HCT116 (cell line): ENCODE measurements around the gene DRC7. TPM values are rescaled to one million over a fixed set of nuclear protein-coding genes. Genes with fewer than 3 reads are reported as not detected.

ENCODE experiments used
- ATAC-seq: fragments of 200-7000 bp; cut with Tn5 transposase; 2 replicates; pipeline ENCODE4 v1.9.1; 2020; ENCODE audit warnings: mild to moderate bottlenecking, moderate library complexity
- BruUV-seq: library from RNA; stranded (reverse); fragments of 400-500 nt; replicated peaks from 2 replicates; lab custom pipeline; 2021; lab: Mats Ljungman, UMichigan
- CTCF ChIA-PET: fragments of 300-600 bp; sonication (Branson Sonifier 250); formaldehyde crosslinking; loops from one replicate; lab custom pipeline; 2021; ENCODE audit warnings: antibody characterized with exemption; lab: Charles Lee
- POLR2A ChIA-PET: fragments of 300-600, 350-600 bp; sonication (Branson Sonifier 250); formaldehyde crosslinking; loops from one replicate; lab custom pipeline; 2021; ENCODE audit warnings: antibody characterized with exemption; lab: Charles Lee
- RAD21 ChIA-PET, 2 experiments: fragments of 300-600 bp; sonication (Branson Sonifier 250); formaldehyde crosslinking; loops; one replicate each; lab custom pipeline; 2023; ENCODE audit warnings: low total read pairs in 2 of 2; ENCODE audit not compliant: uncharacterized antibody in 2 of 2, unreplicated experiment in 2 of 2, low non-redundant PET in 1 of 2; lab: Charles Lee
- DNase-seq: peaks from one replicate; pipeline ENCODE4 v3.0.0-alpha.2; 2010; ENCODE audit warnings: low read depth, low spot score
- H2AFZ ChIP-seq: fragments of 200-600 bp; shearing (Covaris generic), sonication (generic); 2 replicates; pipeline ENCODE4 v1.6.1; 2017; ENCODE audit warnings: low read depth, mixed run types, mixed read lengths, antibody characterized with exemption, low read length; ENCODE audit not compliant: poor library complexity, severe bottlenecking
- H3K27ac ChIP-seq: 2 replicates; pipeline ENCODE4 v1.5.1; 2012; ENCODE audit warnings: low read depth, low read length
- H3K27me3 ChIP-seq: fragments of 200-600 bp; sonication (generic); 2 replicates; pipeline ENCODE4 v1.6.1; 2016; ENCODE audit warnings: mixed run types, low read length, mixed read lengths; ENCODE audit not compliant: insufficient read depth
- H3K36me3 ChIP-seq, 2 experiments: fragments of 200-500 bp in 1 of 2; fragments of 200-600 bp in 1 of 2; sonication (Bioruptor generic) in 1 of 2; sonication (generic) in 1 of 2; 2 replicates each; pipeline versions ENCODE4 v1.5.1 to v1.6.1; 2014 to 2016; ENCODE audit warnings: low read length in 2 of 2, inconsistent platforms in 1 of 2, mixed read lengths in 1 of 2, mixed run types in 1 of 2; ENCODE audit not compliant: insufficient read depth in 2 of 2, control insufficient read depth in 1 of 2
- H3K4me1 ChIP-seq, 2 experiments: fragments of 200-600 bp in 1 of 2; sonication (generic) in 1 of 2; 2 replicates each; pipeline versions ENCODE4 v1.5.1 to v1.6.1; 2012 to 2017; ENCODE audit warnings: low read length in 2 of 2, inconsistent platforms in 1 of 2, mild to moderate bottlenecking in 1 of 2, mixed read lengths in 1 of 2, mixed run types in 1 of 2, moderate library complexity in 1 of 2; ENCODE audit not compliant: insufficient read depth in 2 of 2, control insufficient read depth in 1 of 2
- H3K4me2 ChIP-seq: fragments of 200-600 bp; sonication (generic); 2 replicates; pipeline ENCODE4 v1.6.1; 2017; ENCODE audit warnings: mixed run types, low read length, mixed read lengths
- H3K4me3 ChIP-seq, 2 experiments: fragments of 200-600 bp in 1 of 2; sonication (generic) in 1 of 2; replicated peaks in 1 of 2; 2 replicates each; pipeline ENCODE4 v1.5.1; 2011 to 2016; ENCODE audit warnings: low read length in 2 of 2, control low read depth in 1 of 2, low read depth in 1 of 2, mild to moderate bottlenecking in 1 of 2, mixed read lengths in 1 of 2, mixed run types in 1 of 2
- H3K79me2 ChIP-seq: fragments of 200-600 bp; sonication (generic); 2 replicates; pipeline ENCODE4 v1.6.1; 2017; ENCODE audit warnings: mild to moderate bottlenecking, mixed run types, low read length, moderate library complexity, mixed read lengths; ENCODE audit not compliant: insufficient read depth
- H3K9ac ChIP-seq: fragments of 200-600 bp; sonication (generic); 2 replicates; pipeline ENCODE4 v1.6.1; 2016; ENCODE audit warnings: low read length, mixed read lengths
- H3K9me2 ChIP-seq: fragments of 200-600 bp; sonication (generic), shearing (Covaris generic); 2 replicates; pipeline ENCODE4 v1.6.1; 2017; ENCODE audit warnings: mixed run types, mild to moderate bottlenecking, moderate library complexity; ENCODE audit not compliant: insufficient read depth
- H3K9me3 ChIP-seq, 2 experiments: fragments of 200-500 bp in 1 of 2; fragments of 200-600 bp in 1 of 2; sonication (Bioruptor generic) in 1 of 2; sonication (generic) in 1 of 2; 2 replicates each; pipeline ENCODE4 v1.6.1; 2014 to 2017; ENCODE audit warnings: low read length in 2 of 2, mixed read lengths in 2 of 2, inconsistent platforms in 1 of 2, low read depth in 1 of 2, mild to moderate bottlenecking in 1 of 2, mixed run types in 1 of 2, moderate library complexity in 1 of 2; ENCODE audit not compliant: control insufficient read depth in 1 of 2, insufficient read depth in 1 of 2
- H4K20me1 ChIP-seq: fragments of 200-600 bp; sonication (generic), shearing (Covaris generic); 2 replicates; pipeline ENCODE4 v1.6.1; 2017; ENCODE audit warnings: mixed run types, mild to moderate bottlenecking, moderate library complexity; ENCODE audit not compliant: insufficient read depth
- CBX3 ChIP-seq: IDR thresholded peaks from 2 replicates; pipeline ENCODE4 v1.6.1; 2012; ENCODE audit warnings: low read depth
- CEBPB ChIP-seq: IDR thresholded peaks from 2 replicates; pipeline ENCODE4 v1.6.1; 2012; ENCODE audit warnings: low read depth
- EGR1 ChIP-seq: IDR thresholded peaks from 2 replicates; pipeline ENCODE4 v1.6.1; 2012; ENCODE audit warnings: low read depth
- ELF1 ChIP-seq: IDR thresholded peaks from 2 replicates; pipeline ENCODE4 v1.6.1; 2012; ENCODE audit warnings: low read depth, borderline replicate concordance
- EZH2 ChIP-seq: fragments of 200-600 bp; sonication (generic); IDR thresholded peaks from 2 replicates; pipeline ENCODE4 v1.6.1; 2017; ENCODE audit warnings: antibody characterized with exemption, mixed run types
- EZH2phosphoT487 ChIP-seq: fragments of 200-600 bp; IDR thresholded peaks from 2 replicates; pipeline ENCODE4 v1.6.1; 2018; ENCODE audit warnings: antibody characterized with exemption, borderline replicate concordance
- FOSL1 ChIP-seq: IDR thresholded peaks from 2 replicates; pipeline ENCODE4 v1.6.1; 2012; ENCODE audit warnings: low read depth
- JUND ChIP-seq: IDR thresholded peaks from 2 replicates; pipeline ENCODE4 v1.6.1; 2012
- POLR2A ChIP-seq: IDR thresholded peaks from 2 replicates; pipeline ENCODE4 v1.7.0; 2011; ENCODE audit warnings: borderline replicate concordance; ENCODE audit not compliant: insufficient read depth, insufficient read length; ENCODE audit errors: extremely low read depth
- POLR2AphosphoS5 ChIP-seq: IDR thresholded peaks from 2 replicates; pipeline ENCODE4 v1.6.1; 2011; ENCODE audit warnings: mild to moderate bottlenecking, low read depth, low read length, moderate library complexity
- RAD21 ChIP-seq: IDR thresholded peaks from 2 replicates; pipeline ENCODE4 v1.6.1; 2012; ENCODE audit warnings: low read depth, mild to moderate bottlenecking
- SRF ChIP-seq: IDR thresholded peaks from 2 replicates; pipeline ENCODE4 v1.6.1; 2012; ENCODE audit warnings: low read depth
- YY1 ChIP-seq: IDR thresholded peaks from 2 replicates; pipeline ENCODE4 v1.6.1; 2011; ENCODE audit warnings: low read length, low read depth, moderate library complexity, mild to moderate bottlenecking; ENCODE audit not compliant: insufficient replicate concordance; ENCODE audit errors: extremely low read depth
- ZFX ChIP-seq: fragments of 450-650 bp; IDR thresholded peaks from 2 replicates; pipeline ENCODE4 v1.6.1; 2017
- ZNF274 ChIP-seq: fragments of 200-500 bp; sonication (Bioruptor generic); IDR thresholded peaks from 2 replicates; pipeline ENCODE4 v1.6.1; 2014; ENCODE audit warnings: mild to moderate bottlenecking, low read depth, low read length, inconsistent platforms
- intact Hi-C: fragments of 100-400 bp; cut with micrococcal nuclease; formaldehyde crosslinking; loops from 2 replicates; pipeline ENCODE4 v1.10.0; 2022
- total RNA-seq: library from RNA; stranded (reverse); gene quantifications from one replicate; pipeline ENCODE4 v1.2.1, GENCODE V29; 2021; ENCODE audit not compliant: unreplicated experiment
- TF ChIP-seq, protein P1 (sequence below): IDR thresholded peaks from 2 replicates; pipeline ENCODE4 v1.6.1; 2012
- TF ChIP-seq, protein P2 (sequence below): IDR thresholded peaks from 2 replicates; pipeline ENCODE4 v1.6.1; 2011; ENCODE audit warnings: mild to moderate bottlenecking, low read length, moderate library complexity; ENCODE audit not compliant: insufficient replicate concordance; ENCODE audit errors: extremely low read depth
- TF ChIP-seq, protein P3 (sequence below): IDR thresholded peaks from 2 replicates; pipeline ENCODE4 v1.6.1; 2012
- TF ChIP-seq, protein P4 (sequence below), 3 experiments: fragments of 200-600 bp in 1 of 3; sonication (generic) in 1 of 3; IDR thresholded peaks in 2 of 3; conservative IDR thresholded peaks in 1 of 3; 2 replicates each; pipeline ENCODE4 v1.5.1; 2012 to 2017; ENCODE audit warnings: low read depth in 2 of 3, low read length in 2 of 3, antibody characterized with exemption in 1 of 3, borderline replicate concordance in 1 of 3, control low read depth in 1 of 3, mild to moderate bottlenecking in 1 of 3, mixed read lengths in 1 of 3, mixed run types in 1 of 3, moderate library complexity in 1 of 3; ENCODE audit not compliant: insufficient read depth in 1 of 3

DRC7 gene
- total RNA-seq, 1 experiment from 2014 or later = 0.91 TPM

DNA sequence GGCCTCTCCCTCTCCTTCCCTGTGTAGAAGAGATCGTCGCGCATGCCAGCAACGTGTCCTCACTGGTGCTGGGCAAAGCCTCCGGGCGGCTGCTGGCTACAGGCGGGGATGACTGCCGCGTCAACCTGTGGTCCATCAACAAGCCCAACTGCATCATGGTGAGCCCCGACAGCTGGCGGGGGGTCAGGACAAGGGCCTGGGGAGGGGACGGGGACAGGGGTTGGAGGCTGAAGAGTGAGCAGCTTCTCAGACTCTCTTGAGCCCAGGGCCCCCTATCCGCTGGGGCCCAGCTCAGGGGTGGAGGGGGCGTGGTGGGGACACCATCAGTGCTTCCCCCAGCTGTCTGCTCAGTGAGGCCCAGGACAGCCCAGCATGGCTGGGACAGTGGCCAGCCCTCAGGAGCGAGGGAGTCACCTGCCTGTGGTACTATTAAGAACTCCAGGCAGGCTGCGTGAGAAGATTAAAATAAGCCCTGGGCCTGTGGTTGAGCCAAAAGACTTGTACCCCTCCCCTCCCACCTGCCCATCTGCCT is 47.1 kb downstream of the DRC7 start:
- H3K4me3 ChIP-seq = no peak overlapping the region
- no peak overlapping the region for H3K9ac ChIP-seq
- no peaks in the 10 kb centered on the region for H3K36me3 ChIP-seq
- no peak overlapping the region for H2AFZ ChIP-seq
- H3K9me3 ChIP-seq = no peaks in the 10 kb centered on the region
- ATAC-seq = no peak
- TF ChIP-seq ZNF274 (no peak), POLR2AphosphoS5 (no peak), ZFX (no peak), POLR2A (no peak), EZH2phosphoT487 (no peak), CBX3 (no peak), EZH2 (no peak), EGR1 (no peak), SRF (no peak), JUND (no peak), ELF1 (no peak), RAD21 (no peak), CEBPB (no peak), YY1 (no peak), FOSL1 (no peak)
- TF ChIP-seq, protein P1, sequence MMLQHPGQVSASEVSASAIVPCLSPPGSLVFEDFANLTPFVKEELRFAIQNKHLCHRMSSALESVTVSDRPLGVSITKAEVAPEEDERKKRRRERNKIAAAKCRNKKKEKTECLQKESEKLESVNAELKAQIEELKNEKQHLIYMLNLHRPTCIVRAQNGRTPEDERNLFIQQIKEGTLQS = no peak
- TF ChIP-seq, protein P2, sequence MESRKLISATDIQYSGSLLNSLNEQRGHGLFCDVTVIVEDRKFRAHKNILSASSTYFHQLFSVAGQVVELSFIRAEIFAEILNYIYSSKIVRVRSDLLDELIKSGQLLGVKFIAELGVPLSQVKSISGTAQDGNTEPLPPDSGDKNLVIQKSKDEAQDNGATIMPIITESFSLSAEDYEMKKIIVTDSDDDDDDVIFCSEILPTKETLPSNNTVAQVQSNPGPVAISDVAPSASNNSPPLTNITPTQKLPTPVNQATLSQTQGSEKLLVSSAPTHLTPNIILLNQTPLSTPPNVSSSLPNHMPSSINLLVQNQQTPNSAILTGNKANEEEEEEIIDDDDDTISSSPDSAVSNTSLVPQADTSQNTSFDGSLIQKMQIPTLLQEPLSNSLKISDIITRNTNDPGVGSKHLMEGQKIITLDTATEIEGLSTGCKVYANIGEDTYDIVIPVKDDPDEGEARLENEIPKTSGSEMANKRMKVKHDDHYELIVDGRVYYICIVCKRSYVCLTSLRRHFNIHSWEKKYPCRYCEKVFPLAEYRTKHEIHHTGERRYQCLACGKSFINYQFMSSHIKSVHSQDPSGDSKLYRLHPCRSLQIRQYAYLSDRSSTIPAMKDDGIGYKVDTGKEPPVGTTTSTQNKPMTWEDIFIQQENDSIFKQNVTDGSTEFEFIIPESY = no peak
- TF ChIP-seq, protein P3, sequence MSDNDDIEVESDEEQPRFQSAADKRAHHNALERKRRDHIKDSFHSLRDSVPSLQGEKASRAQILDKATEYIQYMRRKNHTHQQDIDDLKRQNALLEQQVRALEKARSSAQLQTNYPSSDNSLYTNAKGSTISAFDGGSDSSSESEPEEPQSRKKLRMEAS = no peak
- TF ChIP-seq, protein P4, sequence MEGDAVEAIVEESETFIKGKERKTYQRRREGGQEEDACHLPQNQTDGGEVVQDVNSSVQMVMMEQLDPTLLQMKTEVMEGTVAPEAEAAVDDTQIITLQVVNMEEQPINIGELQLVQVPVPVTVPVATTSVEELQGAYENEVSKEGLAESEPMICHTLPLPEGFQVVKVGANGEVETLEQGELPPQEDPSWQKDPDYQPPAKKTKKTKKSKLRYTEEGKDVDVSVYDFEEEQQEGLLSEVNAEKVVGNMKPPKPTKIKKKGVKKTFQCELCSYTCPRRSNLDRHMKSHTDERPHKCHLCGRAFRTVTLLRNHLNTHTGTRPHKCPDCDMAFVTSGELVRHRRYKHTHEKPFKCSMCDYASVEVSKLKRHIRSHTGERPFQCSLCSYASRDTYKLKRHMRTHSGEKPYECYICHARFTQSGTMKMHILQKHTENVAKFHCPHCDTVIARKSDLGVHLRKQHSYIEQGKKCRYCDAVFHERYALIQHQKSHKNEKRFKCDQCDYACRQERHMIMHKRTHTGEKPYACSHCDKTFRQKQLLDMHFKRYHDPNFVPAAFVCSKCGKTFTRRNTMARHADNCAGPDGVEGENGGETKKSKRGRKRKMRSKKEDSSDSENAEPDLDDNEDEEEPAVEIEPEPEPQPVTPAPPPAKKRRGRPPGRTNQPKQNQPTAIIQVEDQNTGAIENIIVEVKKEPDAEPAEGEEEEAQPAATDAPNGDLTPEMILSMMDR (IDR thresholded peaks at IDR 0.05 in 2 of 3, conservative IDR thresholded peaks at IDR 0.05 in 1 of 3; ENCODE audit: borderline replicate concordance in 1 of 3, insufficient read depth in 1 of 3, low read depth in 2 of 3, low read length in 2 of 3) = no peak
- RAD21 ChIA-PET = no interaction called here
- no peaks in the 10 kb centered on the region for H3K79me2 ChIP-seq
- H3K4me1 ChIP-seq = peaks cover 6 to 7% of the 10 kb centered on the region in 2 experiments
- no peaks in the 10 kb centered on the region for H3K27me3 ChIP-seq
- intact Hi-C loops = no loop called here
- no TSS peak for BruUV-seq
- H4K20me1 ChIP-seq = no peaks in the 10 kb centered on the region
- H3K4me2 ChIP-seq = no peak overlapping the region
- no peak overlapping the region for H3K27ac ChIP-seq
- POLR2A ChIA-PET = no interaction called here
- no peak for DNase-seq
- H3K9me2 ChIP-seq = no peaks in the 10 kb centered on the region
- CTCF ChIA-PET = interaction anchor here (0.6 kb wide), 1 partner anchor 49 kb away, joined by 3 read pairs; no protein-coding TSS in a partner anchor
